ENCODE results near the gene RAB3C. TPM values are rescaled to one million over a fixed set of nuclear protein-coding genes. Genes with fewer than 3 reads are reported as not detected.

Gene RAB3C
- total RNA-seq, 1 donor from 2014 or later: 0.84 TPM

DNA sequence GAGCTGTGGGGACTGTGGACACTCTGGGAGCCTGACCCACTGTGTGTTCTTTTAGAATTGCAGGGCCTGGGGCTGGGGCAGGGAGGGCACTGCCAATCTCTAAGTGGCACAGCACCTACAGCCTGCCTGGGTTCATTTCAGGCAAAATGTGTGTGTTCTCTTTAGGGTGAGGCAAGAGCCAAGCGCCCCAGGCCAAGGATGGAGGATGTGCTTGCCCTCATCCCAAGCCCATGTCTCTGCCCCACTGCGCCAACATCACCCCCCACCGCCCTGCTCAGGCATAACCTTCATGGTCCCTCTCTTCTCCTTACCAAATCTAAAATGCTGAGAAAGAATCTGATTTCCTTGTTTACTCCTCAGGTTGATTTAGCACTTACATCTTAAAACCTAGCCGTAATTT is 304.4 kb downstream of the RAB3C start:
- no peak for DNase-seq

DNA sequence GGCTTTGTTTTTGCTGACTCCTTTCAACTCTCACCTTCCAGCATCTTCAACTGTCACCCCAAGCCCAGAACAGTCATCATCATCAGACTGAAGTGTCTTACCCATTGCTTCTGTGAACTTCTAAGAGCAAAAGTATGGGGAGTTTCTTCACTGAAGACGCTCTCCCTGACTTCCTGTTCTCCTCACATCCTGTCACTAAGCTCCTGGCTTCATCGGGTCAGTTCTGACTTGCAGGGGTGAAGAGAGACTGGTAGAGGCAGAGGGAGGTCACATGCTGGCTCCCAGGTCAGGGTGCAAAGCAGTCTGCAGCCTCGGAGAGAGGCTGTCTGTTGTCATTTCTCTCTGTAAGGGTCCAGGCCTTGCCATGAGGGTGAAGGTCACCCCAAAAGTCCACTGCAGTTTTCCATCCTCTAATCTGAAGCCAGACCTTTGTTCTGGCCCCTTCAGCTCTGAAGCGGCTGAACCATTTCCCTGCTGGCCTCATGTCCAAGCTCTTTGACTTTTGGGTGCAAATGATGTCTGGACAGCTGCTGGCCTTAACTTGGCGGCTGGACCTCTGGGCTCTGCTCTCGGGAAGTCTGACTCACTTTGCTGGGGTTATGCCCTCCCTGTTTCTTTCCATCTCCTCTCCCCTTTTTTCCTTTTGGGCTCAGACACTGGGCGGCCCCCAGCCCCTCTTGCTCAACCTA is 305.0 kb downstream of the RAB3C start:
- DNase-seq (peak; percentile 70), ATAC-seq (peak; percentile 72)
- intact Hi-C loops (cut with micrococcal nuclease): loop anchor here (10.0 kb wide), 1 partner anchor 287 kb away; no protein-coding TSS in a partner anchor

More for the DNA sequence above, 304.4 kb downstream of the RAB3C start:
- intact Hi-C loops (cut with micrococcal nuclease): loop anchor here (10.0 kb wide), 1 partner anchor 287 kb away; no protein-coding TSS in a partner anchor
- no peak for ATAC-seq

- intact Hi-C loops (cut with micrococcal nuclease): loop anchor here (10.0 kb wide), 2 partner anchors 115 to 485 kb away; no protein-coding TSS in a partner anchor
- ATAC-seq (no peak), DNase-seq (peak; percentile 31)
Observed at GRCh38 chr5:58890265-58890664, 307.4 kb downstream of the RAB3C start.

DNA sequence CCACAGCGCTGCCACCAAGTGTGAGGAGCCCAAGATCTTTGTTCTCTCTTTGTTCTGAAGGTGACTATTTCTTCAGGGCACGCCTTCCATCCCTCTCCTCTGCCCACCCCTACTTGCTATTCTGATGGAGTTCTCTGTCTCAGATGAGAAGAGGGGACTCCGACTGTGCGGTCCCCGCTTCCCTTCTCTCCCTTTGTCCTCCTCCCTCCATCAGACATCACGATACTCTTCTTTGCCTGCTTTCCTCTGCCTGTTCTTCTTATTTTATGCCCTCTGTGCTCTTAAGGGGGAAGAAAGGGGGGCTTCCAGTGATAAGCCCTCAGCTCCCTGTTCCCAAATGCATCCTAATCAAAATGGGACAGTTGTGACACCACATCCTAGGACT is 307.8 kb downstream of the RAB3C start:
- intact Hi-C loops (cut with micrococcal nuclease): loop anchor here (10.0 kb wide), 2 partner anchors 114 to 484 kb away; no protein-coding TSS in a partner anchor
- ATAC-seq (no peak), DNase-seq (no peak)

DNA sequence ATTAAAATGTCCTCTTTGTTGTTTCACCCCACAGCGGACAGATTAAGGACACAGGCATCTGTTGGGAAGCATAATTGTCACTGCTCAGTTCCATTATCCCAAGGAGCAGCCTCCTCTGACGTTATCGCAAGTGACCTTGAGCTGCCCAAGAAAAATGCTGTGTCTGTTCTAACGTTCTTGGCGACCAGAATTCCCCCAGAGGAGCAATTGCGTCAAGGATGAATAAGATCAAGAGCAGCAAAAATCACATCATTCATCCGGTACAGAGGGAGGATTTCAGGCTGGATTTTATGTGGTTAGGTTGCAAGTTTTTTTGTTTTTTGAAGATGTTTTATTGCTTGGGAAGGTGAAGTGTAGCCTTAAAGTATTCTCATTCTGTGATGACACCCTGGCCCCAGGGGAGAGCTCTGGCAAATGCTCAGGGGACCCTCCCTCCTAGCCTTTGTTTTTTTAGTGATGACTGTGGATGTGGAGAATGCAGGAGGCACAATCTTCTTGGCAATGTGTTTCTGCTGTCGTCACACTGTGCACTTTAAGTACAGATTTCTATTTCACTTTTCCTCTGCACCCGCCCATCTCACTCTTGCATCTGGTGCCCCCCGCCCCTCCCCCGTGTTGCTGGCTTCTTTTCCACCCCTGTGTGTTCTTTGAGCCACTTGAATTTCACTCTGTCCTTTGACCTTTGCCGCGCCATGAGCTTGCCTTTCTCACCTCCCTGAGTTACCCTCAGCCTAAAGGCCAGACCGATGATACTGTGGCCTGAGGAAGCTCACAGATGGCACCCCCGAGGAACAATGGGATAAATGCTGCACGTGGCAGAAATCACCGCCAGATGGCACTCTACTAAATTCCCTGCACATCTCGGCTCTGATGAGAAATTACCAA is 308.5 kb downstream of the RAB3C start:
- intact Hi-C loops (cut with micrococcal nuclease): loop anchor here (10.0 kb wide), 2 partner anchors 113 to 483 kb away; no protein-coding TSS in a partner anchor
- peak; percentile 71 for DNase-seq
- peak; percentile 70 for ATAC-seq

DNA sequence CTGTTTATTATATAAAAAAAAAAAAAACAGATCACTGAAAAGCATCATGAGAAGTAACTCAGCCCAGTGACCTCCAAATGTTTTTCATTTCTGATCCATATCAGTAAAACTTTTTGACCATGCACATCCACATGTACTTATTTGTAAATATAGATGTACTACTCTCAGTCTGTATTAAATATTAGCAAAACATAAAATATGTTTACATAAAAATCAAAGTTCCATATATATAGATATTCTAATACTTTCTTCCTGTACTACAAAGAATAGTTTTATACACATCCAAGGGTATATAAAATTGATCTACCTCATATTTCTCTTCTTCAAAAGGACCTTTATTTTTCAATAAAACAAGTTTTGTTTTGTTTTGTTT is 309.1 kb downstream of the RAB3C start:
- no peak for DNase-seq
- no peak for ATAC-seq
- intact Hi-C loops (cut with micrococcal nuclease): loop anchor here (10.0 kb wide), 2 partner anchors 113 to 483 kb away; no protein-coding TSS in a partner anchor

GRCh38 chr5:58893551-58893950 is 310.7 kb downstream of the RAB3C start:
- no peak for ATAC-seq
- intact Hi-C loops (cut with micrococcal nuclease): loop anchor here (10.0 kb wide), 2 partner anchors 111 to 481 kb away; no protein-coding TSS in a partner anchor

DNA sequence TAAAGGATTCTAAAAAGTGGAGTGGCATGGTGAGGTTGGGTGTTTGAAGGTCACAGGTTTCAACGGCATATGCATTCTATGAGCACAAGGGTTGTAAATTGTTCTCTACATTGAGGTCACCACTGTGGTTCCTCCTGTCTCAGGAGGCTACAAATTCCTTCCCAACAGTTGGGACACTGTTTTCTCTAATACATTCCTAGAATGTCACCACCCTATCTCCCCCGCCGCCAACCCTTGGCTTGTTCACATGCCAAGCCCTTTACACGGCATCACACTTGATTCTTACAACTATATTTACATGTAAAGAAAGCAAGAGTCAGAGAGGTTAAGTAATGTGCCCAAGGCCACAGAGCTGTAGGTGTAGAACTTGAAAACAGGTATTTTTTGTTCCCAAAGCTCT is 315.1 kb downstream of the RAB3C start:
- ATAC-seq (no peak), DNase-seq (no peak)
- intact Hi-C loops (cut with micrococcal nuclease): loop anchor here (10.0 kb wide), 2 partner anchors 107 to 477 kb away; no protein-coding TSS in a partner anchor

More at GRCh38 chr5:58893551-58893950, 310.7 kb downstream of the RAB3C start:
- DNase-seq: no peak

DNA sequence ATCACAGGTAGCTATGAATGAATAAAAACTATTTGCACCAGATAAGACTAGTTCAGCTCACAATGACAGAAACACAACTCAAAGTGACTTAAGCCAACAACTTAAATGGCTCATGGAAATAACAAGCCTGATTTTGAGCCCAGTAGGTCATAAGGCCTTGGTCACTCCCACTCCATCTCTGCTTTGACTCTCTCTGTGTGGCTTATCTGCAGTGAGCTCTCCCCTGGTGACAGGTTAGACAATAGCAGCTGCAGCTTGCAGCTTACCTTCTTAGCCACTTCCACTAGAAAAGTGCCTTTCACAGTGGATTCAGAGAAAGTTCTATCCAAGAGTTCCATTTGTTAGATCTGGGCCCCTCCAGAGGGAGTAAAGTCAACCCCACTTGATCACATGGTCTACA is 315.7 kb downstream of the RAB3C start:
- intact Hi-C loops (cut with micrococcal nuclease): loop anchor here (10.0 kb wide), 2 partner anchors 106 to 476 kb away; no protein-coding TSS in a partner anchor
- no peak for DNase-seq
- ATAC-seq: peak; percentile 80

DNA sequence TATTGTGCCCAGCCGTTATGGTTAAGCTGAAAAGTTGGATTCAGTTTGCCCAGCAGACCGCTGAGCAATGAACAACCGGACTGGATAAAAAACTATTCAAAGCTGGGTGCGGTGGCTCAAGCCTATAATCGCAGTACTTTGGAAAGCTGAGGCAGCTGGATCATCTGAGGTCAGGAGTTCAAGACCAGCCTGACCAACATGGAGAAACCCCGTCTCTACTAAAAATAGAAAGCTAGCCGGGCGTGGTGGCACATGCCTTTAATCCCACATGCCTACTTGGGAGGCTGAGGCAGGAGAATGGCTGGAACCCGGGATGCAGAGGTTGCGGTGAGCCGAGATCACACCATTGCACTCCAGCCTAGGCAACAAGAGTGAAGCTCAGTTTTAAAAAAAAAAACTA is 318.4 kb downstream of the RAB3C start:
- intact Hi-C loops (cut with micrococcal nuclease): no loop called here
- DNase-seq (no peak), ATAC-seq (no peak)

DNA sequence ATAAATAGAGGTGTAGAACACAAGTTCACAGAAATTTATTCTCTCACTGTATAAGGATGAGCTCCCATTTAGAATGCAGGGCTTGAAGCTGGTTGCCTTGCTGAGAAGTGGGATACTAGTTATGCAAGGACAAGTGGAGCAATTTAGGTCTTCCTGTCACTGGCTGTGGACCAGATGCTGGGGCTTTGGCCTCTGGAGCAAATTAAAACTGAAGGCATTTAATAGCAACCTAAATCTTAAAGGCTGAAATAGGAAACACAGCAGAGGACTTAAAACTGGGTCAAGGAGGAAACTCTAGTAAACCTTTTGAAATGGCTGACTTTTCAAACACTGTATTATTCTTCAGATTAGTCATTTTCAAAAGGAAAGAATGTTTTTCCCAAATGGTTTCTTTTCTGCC is 319.4 kb downstream of the RAB3C start:
- ATAC-seq (no peak), DNase-seq (no peak)
- intact Hi-C loops (cut with micrococcal nuclease): no loop called here

- intact Hi-C loops (cut with micrococcal nuclease): no loop called here
- no peak for ATAC-seq
- no peak for DNase-seq
Observed at GRCh38 chr5:58902765-58903164, 319.9 kb downstream of the RAB3C start.

GRCh38 chr5:58904737-58905136 is 321.9 kb downstream of the RAB3C start:
- DNase-seq: no peak
- intact Hi-C loops (cut with micrococcal nuclease): no loop called here
- ATAC-seq: no peak

- no peak for DNase-seq
- ATAC-seq: no peak
- intact Hi-C loops (cut with micrococcal nuclease): no loop called here
Observed at GRCh38 chr5:58905944-58906343, 323.1 kb downstream of the RAB3C start.

Other genes starting within 250 kb of the RAB3C start
- 72.3 TPM for gene PLK2, start 123.0 kb upstream of the RAB3C start, total RNA-seq
- 1.4 TPM for gene GAPT, start 91.6 kb upstream of the RAB3C start, total RNA-seq

Data from left ventricle myocardium superior (tissue), 1 donor.